ENCODE data around the gene AOPEP. TPM values are rescaled to one million over a fixed set of nuclear protein-coding genes. Genes with fewer than 3 reads are reported as not detected.
A peak's percentile ranks its signal among the peaks of the same experiment; 100 is the strongest.

Gene AOPEP
- total RNA-seq, 1 experiment from 2014 or later, result 89.5 TPM

DNA sequence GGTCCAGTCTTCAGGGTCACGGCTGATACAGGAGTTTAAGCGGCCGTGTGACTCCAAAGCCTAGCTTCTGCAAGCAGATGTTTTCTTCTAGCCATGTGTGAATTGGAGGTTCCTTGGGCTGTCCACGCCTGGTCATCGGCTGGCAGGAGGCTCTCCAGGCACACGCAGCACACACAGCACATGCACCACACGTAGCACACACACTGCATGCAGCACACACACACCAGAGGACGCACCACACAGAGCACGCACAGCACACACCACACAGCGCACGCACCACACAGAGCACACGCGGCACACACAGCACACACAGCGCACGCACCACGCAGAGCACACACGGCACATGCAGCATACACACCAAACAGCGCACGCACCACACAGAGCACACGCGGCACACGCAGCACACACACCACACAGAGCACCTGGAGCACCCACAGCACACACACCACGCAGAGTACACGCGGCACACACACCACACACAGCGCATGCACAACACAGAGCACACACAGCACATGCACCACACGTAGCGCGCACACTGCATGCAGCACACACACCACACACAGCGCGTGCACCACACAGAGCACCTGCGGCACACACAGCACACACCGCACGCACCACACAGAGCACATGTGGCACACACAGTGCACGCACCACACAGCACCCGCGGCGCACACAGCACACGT is 356.7 kb downstream of the AOPEP start:
- no peaks in the 10 kb centered on the region for H3K27me3 Mint-ChIP-seq (ENCODE audit: unreplicated experiment)
- intact Hi-C loops (cut with micrococcal nuclease; ENCODE audit: unreplicated experiment), result no loop called here
- TF ChIP-seq, protein P1, sequence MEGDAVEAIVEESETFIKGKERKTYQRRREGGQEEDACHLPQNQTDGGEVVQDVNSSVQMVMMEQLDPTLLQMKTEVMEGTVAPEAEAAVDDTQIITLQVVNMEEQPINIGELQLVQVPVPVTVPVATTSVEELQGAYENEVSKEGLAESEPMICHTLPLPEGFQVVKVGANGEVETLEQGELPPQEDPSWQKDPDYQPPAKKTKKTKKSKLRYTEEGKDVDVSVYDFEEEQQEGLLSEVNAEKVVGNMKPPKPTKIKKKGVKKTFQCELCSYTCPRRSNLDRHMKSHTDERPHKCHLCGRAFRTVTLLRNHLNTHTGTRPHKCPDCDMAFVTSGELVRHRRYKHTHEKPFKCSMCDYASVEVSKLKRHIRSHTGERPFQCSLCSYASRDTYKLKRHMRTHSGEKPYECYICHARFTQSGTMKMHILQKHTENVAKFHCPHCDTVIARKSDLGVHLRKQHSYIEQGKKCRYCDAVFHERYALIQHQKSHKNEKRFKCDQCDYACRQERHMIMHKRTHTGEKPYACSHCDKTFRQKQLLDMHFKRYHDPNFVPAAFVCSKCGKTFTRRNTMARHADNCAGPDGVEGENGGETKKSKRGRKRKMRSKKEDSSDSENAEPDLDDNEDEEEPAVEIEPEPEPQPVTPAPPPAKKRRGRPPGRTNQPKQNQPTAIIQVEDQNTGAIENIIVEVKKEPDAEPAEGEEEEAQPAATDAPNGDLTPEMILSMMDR (IDR thresholded peaks at IDR 0.05; ENCODE audit: unreplicated experiment), result no peak
- DNase-seq, result no peak
- H3K27ac Mint-ChIP-seq (ENCODE audit: unreplicated experiment), result no peak overlapping the region
- no TSS peak for BruUV-seq (replicated peaks)
- CTCF ChIA-PET, result no interaction called here
- H3K4me3 Mint-ChIP-seq (ENCODE audit: low read depth, unreplicated experiment), result no peak overlapping the region
- H3K4me1 Mint-ChIP-seq (ENCODE audit: low read depth, unreplicated experiment), result peaks cover 5% of the 10 kb centered on the region
- peaks cover 90% of the 10 kb centered on the region for H3K36me3 Mint-ChIP-seq (ENCODE audit: insufficient read depth, unreplicated experiment)
- no peaks in the 10 kb centered on the region for H3K9me3 Mint-ChIP-seq (ENCODE audit: low read depth, unreplicated experiment)

GRCh38 chr9:95084254-95084934 is 357.9 kb downstream of the AOPEP start:
- TF ChIP-seq, protein P1 (IDR thresholded peaks at IDR 0.05; ENCODE audit: unreplicated experiment), result no peak
- no peak for DNase-seq
- BruUV-seq (replicated peaks), result TSS peak; percentile 17
- H3K27me3 Mint-ChIP-seq (ENCODE audit: unreplicated experiment), result no peaks in the 10 kb centered on the region
- intact Hi-C loops (cut with micrococcal nuclease; ENCODE audit: unreplicated experiment), result no loop called here
- H3K4me3 Mint-ChIP-seq (ENCODE audit: low read depth, unreplicated experiment), result no peak overlapping the region
- peaks cover 12% of the 10 kb centered on the region for H3K4me1 Mint-ChIP-seq (ENCODE audit: low read depth, unreplicated experiment)
- H3K9me3 Mint-ChIP-seq (ENCODE audit: low read depth, unreplicated experiment), result no peaks in the 10 kb centered on the region
- CTCF ChIA-PET, result interaction anchor here (0.6 kb wide), 1 partner anchor 1368 kb away, joined by 4 read pairs; no protein-coding TSS in a partner anchor
- peaks cover 92% of the 10 kb centered on the region for H3K36me3 Mint-ChIP-seq (ENCODE audit: insufficient read depth, unreplicated experiment)
- H3K27ac Mint-ChIP-seq (ENCODE audit: unreplicated experiment), result no peak overlapping the region

GRCh38 chr9:95085036-95085770 is 358.7 kb downstream of the AOPEP start:
- BruUV-seq (replicated peaks), result no TSS peak
- Mint-ChIP-seq H3K27me3 (ENCODE audit: unreplicated experiment) (no peaks in the 10 kb centered on the region), H3K4me1 (ENCODE audit: low read depth, unreplicated experiment) (peaks cover 20% of the 10 kb centered on the region), H3K9me3 (ENCODE audit: low read depth, unreplicated experiment) (no peaks in the 10 kb centered on the region), H3K36me3 (ENCODE audit: insufficient read depth, unreplicated experiment) (peaks cover 92% of the 10 kb centered on the region), H3K4me3 (ENCODE audit: low read depth, unreplicated experiment) (no peak overlapping the region), H3K27ac (ENCODE audit: unreplicated experiment) (no peak overlapping the region)
- TF ChIP-seq, protein P1 (IDR thresholded peaks at IDR 0.05; ENCODE audit: unreplicated experiment), result no peak
- intact Hi-C loops (cut with micrococcal nuclease; ENCODE audit: unreplicated experiment), result no loop called here
- no peak for DNase-seq
- CTCF ChIA-PET, result no interaction called here

DNA sequence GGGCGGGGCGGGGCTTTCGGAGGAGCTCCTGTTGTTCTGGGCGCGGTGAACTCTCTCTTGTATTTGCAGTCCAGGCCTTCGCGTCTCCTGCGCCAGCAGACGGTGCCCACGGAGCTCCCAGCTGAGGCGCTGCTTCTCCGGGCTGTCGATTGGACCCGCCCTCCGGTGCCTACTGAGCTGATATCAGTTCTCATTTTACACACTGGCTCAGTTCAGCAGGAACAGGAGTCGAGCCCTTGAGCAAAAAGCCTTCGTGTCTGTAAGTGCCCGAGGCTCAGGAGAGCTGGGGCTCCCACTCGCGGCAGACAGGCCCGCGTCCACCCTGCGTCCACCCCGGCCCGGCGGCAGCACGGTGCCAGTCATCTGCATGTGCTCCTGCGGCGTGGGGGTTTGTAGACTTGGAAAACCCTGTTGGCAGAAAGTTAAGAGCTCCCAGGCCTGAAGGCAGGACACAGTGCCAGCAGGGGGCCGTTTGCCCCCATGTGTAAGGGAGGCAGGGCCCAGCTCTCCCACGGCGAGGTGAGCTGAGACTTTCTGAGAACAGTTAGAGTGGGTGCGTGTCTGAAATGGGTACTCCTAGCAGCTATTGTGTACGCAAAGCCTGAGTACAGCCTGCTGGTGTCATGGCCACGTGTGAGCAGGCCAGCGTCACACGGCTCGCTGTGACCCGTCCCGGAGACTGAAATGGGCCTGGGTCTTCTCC is 359.5 kb downstream of the AOPEP start:
- H3K27ac Mint-ChIP-seq (ENCODE audit: unreplicated experiment), result no peak overlapping the region
- BruUV-seq (replicated peaks), result no TSS peak
- CTCF ChIA-PET, result no interaction called here

More for the DNA sequence above, 359.5 kb downstream of the AOPEP start:
- no peak for DNase-seq
- Mint-ChIP-seq H3K27me3 (ENCODE audit: unreplicated experiment) (no peaks in the 10 kb centered on the region), H3K4me3 (ENCODE audit: low read depth, unreplicated experiment) (no peak overlapping the region), H3K9me3 (ENCODE audit: low read depth, unreplicated experiment) (no peaks in the 10 kb centered on the region), H3K4me1 (ENCODE audit: low read depth, unreplicated experiment) (peaks cover 26% of the 10 kb centered on the region), H3K36me3 (ENCODE audit: insufficient read depth, unreplicated experiment) (peaks cover 94% of the 10 kb centered on the region)
- TF ChIP-seq, protein P1 (IDR thresholded peaks at IDR 0.05; ENCODE audit: unreplicated experiment), result no peak
- intact Hi-C loops (cut with micrococcal nuclease; ENCODE audit: unreplicated experiment), result no loop called here
